ELR (cell line): Measurements from ENCODE around the gene CDC37L1.

Experiments
- DNase-seq: peaks from one replicate; pipeline ENCODE4 v3.0.0-alpha.2; 2015; ENCODE audit warnings: low read depth

Gene CDC37L1

GRCh38 chr9:4714266-4715016 lies 35.1 kb downstream of the CDC37L1 start:
- no peak for DNase-seq

- no peak for DNase-seq
Measured at GRCh38 chr9:4716163-4716562, 36.8 kb downstream of the CDC37L1 start.

- DNase-seq = no peak
Measured at GRCh38 chr9:4717815-4718214, 38.4 kb downstream of the CDC37L1 start.

GRCh38 chr9:4718911-4719310 lies 39.5 kb downstream of the CDC37L1 start:
- DNase-seq = no peak

GRCh38 chr9:4721736-4722135 lies 42.4 kb downstream of the CDC37L1 start:
- no peak for DNase-seq

GRCh38 chr9:4725706-4726442 lies 46.5 kb downstream of the CDC37L1 start:
- DNase-seq = no peak

GRCh38 chr9:4727593-4727992 lies 48.2 kb downstream of the CDC37L1 start:
- no peak for DNase-seq

GRCh38 chr9:4732890-4733289 lies 53.5 kb downstream of the CDC37L1 start:
- DNase-seq = no peak

GRCh38 chr9:4734150-4734549 lies 54.8 kb downstream of the CDC37L1 start:
- peak; percentile 13 for DNase-seq

GRCh38 chr9:4738866-4739586 lies 59.7 kb downstream of the CDC37L1 start:
- DNase-seq = no peak

- DNase-seq = no peak
Measured at GRCh38 chr9:4739587-4740387, 60.4 kb downstream of the CDC37L1 start.

GRCh38 chr9:4740388-4740637 lies 60.9 kb downstream of the CDC37L1 start:
- no peak for DNase-seq

- peak; percentile 88 for DNase-seq
Measured at GRCh38 chr9:4740638-4741364, 61.4 kb downstream of the CDC37L1 start, which contains the start of gene AK3. AK3 (minus strand) TSS chr9:4741202; CDS start chr9:4741087, 115 bp downstream.

- DNase-seq = peak; percentile 34
Measured at GRCh38 chr9:4741365-4742089, 62.2 kb downstream of the CDC37L1 start.

GRCh38 chr9:4742246-4742645 lies 62.9 kb downstream of the CDC37L1 start:
- peak; percentile 47 for DNase-seq

- DNase-seq = no peak
Measured at GRCh38 chr9:4743131-4743875, 63.9 kb downstream of the CDC37L1 start.

GRCh38 chr9:4746278-4747030 lies 67.1 kb downstream of the CDC37L1 start:
- DNase-seq = no peak

- no peak for DNase-seq
Measured at GRCh38 chr9:4748612-4749011, 69.2 kb downstream of the CDC37L1 start.

GRCh38 chr9:4750023-4750673 lies 70.8 kb downstream of the CDC37L1 start:
- DNase-seq = peak; percentile 69
